Astrocyte (in vitro differentiated cells and primary cell): ENCODE data around the gene TMEM192. TPM values are rescaled to one million over a fixed set of nuclear protein-coding genes. Genes with fewer than 3 reads are reported as not detected.
A peak's percentile ranks its signal among the peaks of the same experiment; 100 is the strongest.

Source experiments
- DNase-seq: peaks from one replicate; pipeline ENCODE4 v3.0.0-alpha.2; 2010; ENCODE audit warnings: low read depth
- FAIRE-seq: peaks from 2 replicates; lab custom pipeline; 2011; peaks lifted over from hg19 to GRCh38; lab: Jason Lieb, UNC
- H2AFZ ChIP-seq: 2 replicates; pipeline ENCODE4 v1.6.0; 2012; ENCODE audit warnings: low read depth, low read length, inconsistent platforms
- H3K27ac ChIP-seq: 2 replicates; pipeline ENCODE4 v1.5.1; 2011; ENCODE audit warnings: low read depth, low read length, inconsistent platforms
- H3K27me3 ChIP-seq: 2 replicates; pipeline ENCODE4 v1.6.0; 2011; ENCODE audit warnings: low read length, inconsistent platforms; ENCODE audit not compliant: insufficient read depth
- H3K36me3 ChIP-seq: 2 replicates; pipeline ENCODE4 v1.5.1; 2011; ENCODE audit warnings: low read length, inconsistent platforms; ENCODE audit not compliant: insufficient read depth
- H3K4me1 ChIP-seq: 2 replicates; pipeline ENCODE4 v1.5.1; 2011; ENCODE audit warnings: low read length, inconsistent platforms; ENCODE audit not compliant: insufficient read depth
- H3K4me2 ChIP-seq: 2 replicates; pipeline ENCODE4 v1.6.0; 2012; ENCODE audit warnings: low read length, inconsistent platforms
- H3K4me3 ChIP-seq: 2 replicates; pipeline ENCODE4 v1.5.1; 2011; ENCODE audit warnings: low read depth, mild to moderate bottlenecking, low read length, inconsistent platforms; ENCODE audit not compliant: insufficient read depth
- H3K79me2 ChIP-seq: 2 replicates; pipeline ENCODE4 v1.6.0; 2012; ENCODE audit warnings: mild to moderate bottlenecking, low read length, inconsistent platforms; ENCODE audit not compliant: insufficient read depth
- H3K9ac ChIP-seq: 2 replicates; pipeline ENCODE4 v1.6.0; 2012; ENCODE audit warnings: mild to moderate bottlenecking, low read length, inconsistent platforms
- H3K9me3 ChIP-seq: 2 replicates; pipeline ENCODE4 v1.5.1; 2012; ENCODE audit warnings: low read depth, mild to moderate bottlenecking, low read length, inconsistent platforms; ENCODE audit not compliant: insufficient read depth
- H4K20me1 ChIP-seq: 2 replicates; pipeline ENCODE4 v1.6.0; 2012; ENCODE audit warnings: low read length, inconsistent platforms; ENCODE audit not compliant: insufficient read depth
- H3K27ac Mint-ChIP-seq: one replicate; pipeline ENCODE4 v1.8.0; 2021; ENCODE audit warnings: mild to moderate bottlenecking, mixed read lengths; ENCODE audit not compliant: unreplicated experiment
- H3K27me3 Mint-ChIP-seq: one replicate; pipeline ENCODE4 v1.8.0; 2021; ENCODE audit warnings: low read depth, mixed read lengths; ENCODE audit not compliant: unreplicated experiment
- H3K36me3 Mint-ChIP-seq: one replicate; pipeline ENCODE4 v1.8.0; 2021; ENCODE audit warnings: low read depth, mixed read lengths; ENCODE audit not compliant: unreplicated experiment
- H3K4me1 Mint-ChIP-seq: one replicate; pipeline ENCODE4 v1.8.0; 2021; ENCODE audit warnings: low read depth, mixed read lengths; ENCODE audit not compliant: unreplicated experiment
- H3K4me3 Mint-ChIP-seq: one replicate; pipeline ENCODE4 v1.8.0; 2021; ENCODE audit warnings: mild to moderate bottlenecking, moderate library complexity, mixed read lengths; ENCODE audit not compliant: unreplicated experiment
- H3K9me3 Mint-ChIP-seq: one replicate; pipeline ENCODE4 v1.8.0; 2021; ENCODE audit warnings: mild to moderate bottlenecking, mixed read lengths; ENCODE audit not compliant: unreplicated experiment
- EZH2 ChIP-seq: IDR thresholded peaks from 2 replicates; pipeline ENCODE4 v1.6.1; 2012; ENCODE audit warnings: mild to moderate bottlenecking, low read length, inconsistent platforms; ENCODE audit not compliant: insufficient read depth
- total RNA-seq: library from RNA; stranded (reverse); gene quantifications from 2 replicates; pipeline ENCODE4 v1.2.1, GENCODE V29; 2021
- TF ChIP-seq, protein P1 (sequence below): IDR thresholded peaks from 2 replicates; pipeline ENCODE4 v1.5.1; 2011; ENCODE audit warnings: low read depth, mild to moderate bottlenecking, inconsistent platforms, low read length, moderate library complexity; ENCODE audit not compliant: insufficient read depth

The TMEM192 gene
- total RNA-seq, 1 donor from 2014 or later: 20.2 TPM

DNA sequence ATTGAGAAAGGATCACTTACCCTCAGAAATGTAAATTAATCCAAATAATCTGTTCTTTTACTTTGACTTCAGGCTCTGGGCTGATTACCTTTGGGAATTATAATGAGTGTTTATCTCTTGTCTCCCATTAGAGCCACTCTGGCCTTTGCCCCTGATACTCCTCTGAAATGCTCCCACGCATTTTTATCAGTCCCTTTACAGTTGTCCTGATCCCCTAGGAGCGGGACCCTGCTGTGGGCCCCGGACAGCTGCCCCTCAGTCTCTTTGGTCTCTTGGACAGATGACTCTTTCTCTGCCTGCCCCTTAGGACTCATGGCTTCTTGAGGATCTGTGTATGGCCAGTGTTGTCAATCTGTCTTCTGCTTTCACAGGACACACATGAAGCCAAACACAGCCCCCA, 60.0 kb downstream of the TMEM192 start:
- Histone ChIP-seq H3K4me1 (no peaks in the 10 kb centered on the region), H2AFZ (no peak overlapping the region)

DNA sequence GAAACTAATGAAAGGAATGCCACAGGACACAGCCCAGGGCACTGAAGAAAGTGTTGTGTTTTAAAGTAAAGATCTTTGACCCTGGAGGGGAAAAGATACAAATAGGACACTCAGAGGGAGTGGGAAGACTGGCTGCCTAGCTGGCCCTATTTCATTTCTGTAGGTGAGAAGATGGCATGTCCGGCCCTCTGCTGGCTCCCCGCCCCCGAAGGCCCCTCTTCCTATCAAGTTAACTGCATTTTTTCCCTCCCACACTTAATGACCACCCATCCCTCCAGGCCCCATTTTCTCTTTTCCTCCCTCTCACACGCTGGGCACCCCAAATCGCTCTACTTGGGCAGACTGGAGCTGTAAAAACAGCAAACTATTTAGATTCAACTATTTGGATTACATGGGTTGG, 64.5 kb downstream of the TMEM192 start:
- FAIRE-seq: no peak
- no peak overlapping the region for H3K4me2 ChIP-seq
- no peak overlapping the region for H3K4me3 Mint-ChIP-seq
- H3K27me3 Mint-ChIP-seq: no peaks in the 10 kb centered on the region
- H3K4me3 ChIP-seq: no peak overlapping the region
- TF ChIP-seq EZH2: no peak
- H3K36me3 Mint-ChIP-seq: no peaks in the 10 kb centered on the region
- H3K9me3 ChIP-seq: no peaks in the 10 kb centered on the region
- no peaks in the 10 kb centered on the region for H3K4me1 ChIP-seq
- H4K20me1 ChIP-seq: no peaks in the 10 kb centered on the region
- no peaks in the 10 kb centered on the region for H3K4me1 Mint-ChIP-seq
- no peak overlapping the region for H2AFZ ChIP-seq
- H3K9ac ChIP-seq: no peak overlapping the region
- H3K79me2 ChIP-seq: no peaks in the 10 kb centered on the region
- no peaks in the 10 kb centered on the region for H3K27me3 ChIP-seq
- no peak overlapping the region for H3K27ac ChIP-seq
- H3K36me3 ChIP-seq: no peaks in the 10 kb centered on the region
- no peaks in the 10 kb centered on the region for H3K9me3 Mint-ChIP-seq
- no peak for DNase-seq
- H3K27ac Mint-ChIP-seq: no peak overlapping the region

More for the DNA sequence above, 60.0 kb downstream of the TMEM192 start:
- DNase-seq: no peak
- no peak for TF ChIP-seq EZH2
- TF ChIP-seq, protein P1, sequence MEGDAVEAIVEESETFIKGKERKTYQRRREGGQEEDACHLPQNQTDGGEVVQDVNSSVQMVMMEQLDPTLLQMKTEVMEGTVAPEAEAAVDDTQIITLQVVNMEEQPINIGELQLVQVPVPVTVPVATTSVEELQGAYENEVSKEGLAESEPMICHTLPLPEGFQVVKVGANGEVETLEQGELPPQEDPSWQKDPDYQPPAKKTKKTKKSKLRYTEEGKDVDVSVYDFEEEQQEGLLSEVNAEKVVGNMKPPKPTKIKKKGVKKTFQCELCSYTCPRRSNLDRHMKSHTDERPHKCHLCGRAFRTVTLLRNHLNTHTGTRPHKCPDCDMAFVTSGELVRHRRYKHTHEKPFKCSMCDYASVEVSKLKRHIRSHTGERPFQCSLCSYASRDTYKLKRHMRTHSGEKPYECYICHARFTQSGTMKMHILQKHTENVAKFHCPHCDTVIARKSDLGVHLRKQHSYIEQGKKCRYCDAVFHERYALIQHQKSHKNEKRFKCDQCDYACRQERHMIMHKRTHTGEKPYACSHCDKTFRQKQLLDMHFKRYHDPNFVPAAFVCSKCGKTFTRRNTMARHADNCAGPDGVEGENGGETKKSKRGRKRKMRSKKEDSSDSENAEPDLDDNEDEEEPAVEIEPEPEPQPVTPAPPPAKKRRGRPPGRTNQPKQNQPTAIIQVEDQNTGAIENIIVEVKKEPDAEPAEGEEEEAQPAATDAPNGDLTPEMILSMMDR: no peak
- Mint-ChIP-seq H3K36me3 (no peaks in the 10 kb centered on the region), H3K9me3 (no peaks in the 10 kb centered on the region), H3K27ac (peak overlapping the region; percentile 83), H3K27me3 (no peaks in the 10 kb centered on the region), H3K4me3 (no peak overlapping the region), H3K4me1 (no peaks in the 10 kb centered on the region)
- Histone ChIP-seq H3K27ac (no peak overlapping the region), H3K4me2 (no peak overlapping the region), H3K9me3 (no peaks in the 10 kb centered on the region), H4K20me1 (no peaks in the 10 kb centered on the region), H3K27me3 (no peaks in the 10 kb centered on the region), H3K4me3 (no peak overlapping the region), H3K79me2 (no peaks in the 10 kb centered on the region), H3K9ac (no peak overlapping the region), H3K36me3 (no peaks in the 10 kb centered on the region)
- no peak for FAIRE-seq

DNA sequence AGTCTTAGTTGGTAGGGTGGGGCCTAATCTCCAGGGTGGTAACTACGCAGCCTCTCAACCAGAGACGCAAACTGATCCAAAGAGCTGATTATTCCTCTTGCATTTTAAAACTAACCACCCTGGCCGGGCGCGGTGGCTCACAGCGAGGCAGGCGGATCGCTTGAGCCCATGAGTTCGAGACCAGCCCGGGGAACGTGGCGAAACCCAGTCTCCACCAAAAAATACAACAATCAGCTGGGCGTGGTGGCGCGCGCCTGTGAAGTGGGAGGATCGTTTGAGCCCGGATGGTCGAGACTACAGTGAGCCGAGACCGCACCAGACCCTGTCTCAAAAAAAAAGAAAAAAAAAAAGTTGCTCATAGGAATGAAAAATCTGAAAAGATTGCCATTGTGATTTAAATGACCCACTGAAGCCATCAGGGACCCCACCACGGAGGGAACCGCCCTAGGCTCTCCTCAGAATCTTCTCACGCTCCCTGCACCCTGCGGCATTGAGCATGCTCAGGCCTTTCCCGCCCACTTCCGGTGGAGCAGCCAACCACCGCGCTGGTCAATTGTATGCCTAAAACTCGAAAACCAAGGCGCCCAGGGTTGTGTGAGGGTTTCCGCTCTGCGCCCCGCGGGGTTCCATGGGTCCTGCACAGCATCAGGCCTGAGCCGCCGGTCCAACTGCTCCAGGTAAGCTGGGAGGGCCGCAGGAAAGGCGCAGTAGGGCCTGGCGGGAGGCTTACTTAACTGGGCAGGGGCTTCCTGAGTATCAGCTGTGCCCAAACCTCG, 81.0 kb downstream of the TMEM192 start, which contains the start of gene TRIM60:
Gene TRIM60, plus strand, starts transcription at position 564 of the 776 bp plus-strand sequence. CDS start 8,074 bp downstream, outside the sequence.
- Histone ChIP-seq H3K4me3 (no peak within 1 kb of the TSS), H3K9me3 (no peaks in the 10 kb centered on the region), H3K9ac (no peak within 1 kb of the TSS), H3K79me2 (no peaks in the 10 kb centered on the region), H3K36me3 (no peaks in the 10 kb centered on the region), H3K27me3 (no peaks in the 10 kb centered on the region), H3K4me2 (no peak within 1 kb of the TSS), H2AFZ (no peak within 1 kb of the TSS), H3K27ac (no peak within 1 kb of the TSS), H3K4me1 (no peaks in the 10 kb centered on the region), H4K20me1 (no peaks in the 10 kb centered on the region)
- Mint-ChIP-seq H3K27me3 (no peaks in the 10 kb centered on the region), H3K9me3 (no peaks in the 10 kb centered on the region), H3K4me3 (no peak within 1 kb of the TSS), H3K4me1 (peaks cover 4% of the 10 kb centered on the region), H3K27ac (no peak within 1 kb of the TSS), H3K36me3 (no peaks in the 10 kb centered on the region)
- no peak for DNase-seq
- no peak for TF ChIP-seq EZH2
- TF ChIP-seq, protein P1: no peak
- FAIRE-seq: no peak
